ENCODE data around the gene BMF. TPM values are rescaled to one million over a fixed set of nuclear protein-coding genes. Genes with fewer than 3 reads are reported as not detected.
"Not testable (repeated sequence)": the region's sequence is repeated elsewhere in the genome, so short reads cannot be mapped to it uniquely, and the experiment has no call there.

The BMF gene
- total RNA-seq, 1 donor from 2014 or later = 112 TPM

DNA sequence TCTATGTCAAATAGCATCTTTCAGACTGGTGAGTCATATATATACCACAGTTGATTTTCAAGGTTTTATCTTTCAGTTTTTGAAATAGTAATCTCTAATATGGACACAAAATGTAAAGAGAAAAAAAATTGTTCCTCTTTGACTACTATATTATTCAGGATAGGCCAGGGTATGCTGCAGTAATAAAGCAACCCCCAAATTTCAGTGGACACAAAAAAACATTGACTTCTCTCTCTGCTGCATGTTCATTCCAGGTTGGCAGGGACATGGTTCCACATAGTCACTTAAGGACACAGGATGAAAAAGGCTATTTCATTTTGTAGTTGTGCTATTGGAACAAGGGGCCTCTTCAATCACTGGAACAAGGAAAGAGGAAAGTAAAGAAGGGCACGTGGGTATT lies 28.6 kb downstream of the BMF start:
- H3K27ac Mint-ChIP-seq = peak overlapping the region; percentile 89
- no peaks in the 10 kb centered on the region for H3K9me3 Mint-ChIP-seq
- H3K27me3 Mint-ChIP-seq = peaks cover 7% of the 10 kb centered on the region
- peaks cover 3% of the 10 kb centered on the region for H3K36me3 Mint-ChIP-seq
- DNase-seq (ENCODE audit: extremely low spot score, unreplicated experiment) = no peak
- peaks cover 61% of the 10 kb centered on the region for H3K4me1 Mint-ChIP-seq (ENCODE audit: unreplicated experiment)
- peak overlapping the region; percentile 82 for H3K4me3 Mint-ChIP-seq
- no peak for TF ChIP-seq CTCF (conservative IDR thresholded peaks at IDR 0.05)

- H3K36me3 Mint-ChIP-seq = peaks cover 3% of the 10 kb centered on the region
- no peaks in the 10 kb centered on the region for H3K9me3 Mint-ChIP-seq
- no peak overlapping the region for H3K27ac Mint-ChIP-seq
- peaks cover 7% of the 10 kb centered on the region for H3K27me3 Mint-ChIP-seq
- no peak for TF ChIP-seq CTCF (conservative IDR thresholded peaks at IDR 0.05)
- H3K4me3 Mint-ChIP-seq = no peak overlapping the region
- peaks cover 55% of the 10 kb centered on the region for H3K4me1 Mint-ChIP-seq (ENCODE audit: unreplicated experiment)
- no peak for DNase-seq (ENCODE audit: extremely low spot score, unreplicated experiment)
Measured at GRCh38 chr15:40079456-40079855, 29.2 kb downstream of the BMF start.

DNA sequence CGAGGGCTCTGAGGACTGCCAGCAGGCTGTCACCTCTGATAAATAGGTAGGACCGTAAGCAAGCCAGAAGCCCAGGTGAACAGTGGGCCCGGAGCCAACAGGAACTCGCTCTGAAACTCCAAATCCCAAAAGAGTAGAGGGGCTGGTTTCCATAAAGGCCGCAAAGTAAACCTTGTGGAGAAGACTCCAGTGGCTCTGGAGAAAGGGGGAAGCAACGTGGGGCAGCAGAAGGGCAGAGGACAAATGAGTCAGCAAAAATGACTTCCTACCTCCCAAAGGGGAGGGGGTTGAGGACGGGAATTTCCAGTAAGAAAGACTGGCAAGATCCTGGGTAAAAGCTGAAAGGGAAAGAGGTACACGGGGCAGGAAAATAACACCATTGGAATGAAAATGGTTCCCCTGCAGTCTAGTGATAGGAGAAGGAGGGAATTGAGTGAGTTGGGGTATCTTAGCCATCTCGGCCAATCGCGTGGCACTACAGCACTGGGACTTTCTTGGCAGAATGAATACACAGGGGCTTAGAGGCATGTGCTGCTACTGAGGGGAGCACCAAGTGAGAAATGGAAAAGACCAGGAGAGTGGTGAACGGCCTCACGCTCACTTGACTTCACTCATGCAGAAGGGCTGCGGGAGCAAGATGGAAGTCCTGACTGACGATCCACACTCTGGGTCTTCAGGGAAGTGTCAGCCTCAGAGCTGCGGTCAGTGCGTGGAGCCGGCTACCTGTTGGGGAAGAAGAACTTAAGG lies 33.2 kb downstream of the BMF start:
- Mint-ChIP-seq H3K27ac (peak overlapping the region; percentile 49), H3K4me3 (peak overlapping the region; percentile 25), H3K27me3 (peaks cover 3% of the 10 kb centered on the region), H3K9me3 (no peaks in the 10 kb centered on the region), H3K4me1 (ENCODE audit: unreplicated experiment) (peaks cover 37% of the 10 kb centered on the region), H3K36me3 (peaks cover 3% of the 10 kb centered on the region)
- no peak for TF ChIP-seq CTCF (conservative IDR thresholded peaks at IDR 0.05)
- DNase-seq (ENCODE audit: extremely low spot score, unreplicated experiment) = no peak

GRCh38 chr15:40074656-40075055 lies 34.0 kb downstream of the BMF start:
- peaks cover 37% of the 10 kb centered on the region for H3K4me1 Mint-ChIP-seq (ENCODE audit: unreplicated experiment)
- not testable (repeated sequence) for H3K9me3 Mint-ChIP-seq; H3K27ac Mint-ChIP-seq; DNase-seq (ENCODE audit: extremely low spot score, unreplicated experiment); H3K36me3 Mint-ChIP-seq; H3K27me3 Mint-ChIP-seq; H3K4me3 Mint-ChIP-seq

GRCh38 chr15:40073716-40074490 lies 34.8 kb downstream of the BMF start:
- H3K4me1 Mint-ChIP-seq (ENCODE audit: unreplicated experiment) = peaks cover 33% of the 10 kb centered on the region

DNA sequence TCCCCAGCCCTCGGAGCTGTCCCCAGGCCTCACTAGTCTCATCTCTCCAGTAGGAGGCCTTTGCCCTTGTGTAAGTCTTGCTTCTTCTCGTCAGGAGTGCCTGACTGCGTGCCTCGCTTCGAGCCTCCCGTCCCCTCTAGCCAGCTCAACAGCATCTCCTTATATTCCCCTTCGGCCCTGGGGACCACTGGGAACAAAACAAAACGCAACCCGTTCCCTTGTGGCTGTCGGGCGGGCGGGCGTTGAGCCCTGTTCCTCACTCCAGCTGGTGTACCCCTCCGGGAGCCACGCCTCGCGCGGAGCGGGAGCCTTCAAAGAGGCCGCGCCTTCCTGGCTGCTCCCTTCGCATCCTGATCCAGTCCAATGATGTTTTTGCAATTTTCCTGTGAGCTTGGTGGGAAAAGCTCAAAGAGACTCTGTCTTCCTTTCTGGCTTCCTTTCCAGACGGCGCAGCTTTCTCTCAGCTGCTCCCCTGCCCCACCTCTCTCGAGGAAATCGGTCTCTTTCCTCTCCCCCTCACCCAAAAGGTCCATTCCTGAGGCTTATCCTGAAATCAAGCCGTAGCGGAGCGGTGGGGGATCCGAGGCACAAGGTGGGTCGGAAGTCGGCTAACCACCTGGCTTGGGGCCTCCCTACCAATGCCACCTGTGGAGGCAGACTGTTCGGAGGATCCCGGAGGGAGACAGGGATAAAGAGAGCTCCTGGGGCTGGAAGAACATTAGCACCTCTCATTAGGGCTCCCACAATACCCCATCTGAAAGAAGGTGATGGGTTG lies 36.3 kb downstream of the BMF start:
- Mint-ChIP-seq H3K27ac (peak overlapping the region; percentile 41), H3K4me1 (ENCODE audit: unreplicated experiment) (peaks cover 24% of the 10 kb centered on the region), H3K36me3 (no peaks in the 10 kb centered on the region), H3K4me3 (no peak overlapping the region), H3K9me3 (no peaks in the 10 kb centered on the region), H3K27me3 (no peaks in the 10 kb centered on the region)
- TF ChIP-seq CTCF (conservative IDR thresholded peaks at IDR 0.05) = no peak
- DNase-seq (ENCODE audit: extremely low spot score, unreplicated experiment) = no peak

More at GRCh38 chr15:40073716-40074490, 34.8 kb downstream of the BMF start:
- not testable (repeated sequence) for DNase-seq (ENCODE audit: extremely low spot score, unreplicated experiment); H3K36me3 Mint-ChIP-seq; H3K27ac Mint-ChIP-seq; H3K4me3 Mint-ChIP-seq; H3K27me3 Mint-ChIP-seq; H3K9me3 Mint-ChIP-seq
